Epithelial cell of proximal tubule (primary cell): ENCODE measurements around the gene PATJ. TPM values are rescaled to one million over a fixed set of nuclear protein-coding genes. Genes with fewer than 3 reads are reported as not detected.

Experiments
- DNase-seq: peaks from one replicate; pipeline ENCODE4 v3.0.0-alpha.2; 2011; ENCODE audit warnings: low read depth
- H3K4me3 ChIP-seq: 2 replicates; pipeline ENCODE4 v1.5.1; 2011; ENCODE audit warnings: low read depth, mild to moderate bottlenecking, low read length
- total RNA-seq: library from RNA; depleted of rRNA; stranded (reverse); fragments of >200 nt; gene quantifications from 2 replicates; pipeline ENCODE4 v1.2.3, GENCODE V29; 2015
- TF ChIP-seq, protein P1 (sequence below): conservative IDR thresholded peaks from 2 replicates; pipeline ENCODE4 v1.5.1; 2012; ENCODE audit warnings: low read depth, mild to moderate bottlenecking, low read length

Gene PATJ
- total RNA-seq, 1 donor from 2014 or later: 42.1 TPM

GRCh38 chr1:61981870-61982660 lies 239.8 kb downstream of the PATJ start:
- TF ChIP-seq, protein P1, sequence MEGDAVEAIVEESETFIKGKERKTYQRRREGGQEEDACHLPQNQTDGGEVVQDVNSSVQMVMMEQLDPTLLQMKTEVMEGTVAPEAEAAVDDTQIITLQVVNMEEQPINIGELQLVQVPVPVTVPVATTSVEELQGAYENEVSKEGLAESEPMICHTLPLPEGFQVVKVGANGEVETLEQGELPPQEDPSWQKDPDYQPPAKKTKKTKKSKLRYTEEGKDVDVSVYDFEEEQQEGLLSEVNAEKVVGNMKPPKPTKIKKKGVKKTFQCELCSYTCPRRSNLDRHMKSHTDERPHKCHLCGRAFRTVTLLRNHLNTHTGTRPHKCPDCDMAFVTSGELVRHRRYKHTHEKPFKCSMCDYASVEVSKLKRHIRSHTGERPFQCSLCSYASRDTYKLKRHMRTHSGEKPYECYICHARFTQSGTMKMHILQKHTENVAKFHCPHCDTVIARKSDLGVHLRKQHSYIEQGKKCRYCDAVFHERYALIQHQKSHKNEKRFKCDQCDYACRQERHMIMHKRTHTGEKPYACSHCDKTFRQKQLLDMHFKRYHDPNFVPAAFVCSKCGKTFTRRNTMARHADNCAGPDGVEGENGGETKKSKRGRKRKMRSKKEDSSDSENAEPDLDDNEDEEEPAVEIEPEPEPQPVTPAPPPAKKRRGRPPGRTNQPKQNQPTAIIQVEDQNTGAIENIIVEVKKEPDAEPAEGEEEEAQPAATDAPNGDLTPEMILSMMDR: no peak
- no peak overlapping the region for H3K4me3 ChIP-seq
- no peak for DNase-seq

- TF ChIP-seq, protein P1: no peak
- no peak for DNase-seq
- no peak overlapping the region for H3K4me3 ChIP-seq
Measured at GRCh38 chr1:61983236-61983635, 241.0 kb downstream of the PATJ start.

DNA sequence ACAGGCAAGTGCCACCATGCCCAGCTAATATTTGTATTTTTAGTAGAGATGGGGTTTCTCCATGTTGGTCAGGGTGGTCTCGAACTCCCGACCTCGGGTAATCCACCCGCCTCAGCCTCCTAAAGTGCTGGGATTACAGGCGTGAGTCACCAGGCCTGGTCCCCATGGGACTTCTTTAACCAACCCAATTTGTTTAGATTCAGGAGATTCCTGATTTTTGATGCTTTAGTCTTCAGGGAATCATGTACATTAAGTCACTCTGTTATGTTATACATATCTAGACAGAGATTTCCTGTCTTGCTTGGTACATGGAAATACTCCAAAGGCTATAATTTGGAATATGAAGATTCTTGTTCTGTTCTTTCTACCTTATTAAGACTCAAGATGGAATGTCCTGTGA lies 250.0 kb downstream of the PATJ start:
- no peak for DNase-seq
- H3K4me3 ChIP-seq: no peak overlapping the region
- TF ChIP-seq, protein P1: no peak

DNA sequence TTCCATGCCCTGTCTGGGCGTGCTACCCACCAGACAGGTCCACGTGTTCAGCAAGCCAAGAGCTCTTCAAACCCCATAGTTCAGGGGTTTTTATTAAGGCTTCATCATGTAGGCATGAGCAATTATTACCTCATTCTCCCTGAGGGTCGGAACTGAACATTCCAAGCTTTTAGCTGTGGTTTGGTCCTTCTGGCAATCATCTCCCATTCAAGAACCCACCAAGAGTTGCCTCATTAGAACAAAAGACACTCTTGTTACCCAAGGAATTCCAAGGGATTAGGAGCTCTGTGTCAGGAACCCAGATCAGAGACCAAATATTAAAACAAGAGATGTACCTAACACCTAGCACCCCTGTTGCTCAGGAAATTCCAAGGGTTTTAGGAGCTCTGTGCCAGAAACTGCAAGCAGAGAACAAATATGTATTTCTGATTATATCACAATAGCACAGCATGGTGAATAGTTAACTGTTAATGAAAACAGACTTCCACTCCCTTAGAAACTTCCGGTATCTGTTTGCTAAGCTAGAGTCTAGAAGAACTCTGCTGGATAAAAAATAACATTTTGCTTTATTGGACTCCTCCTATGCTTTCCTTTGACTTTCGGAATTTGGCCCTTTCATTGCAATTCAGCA lies 251.2 kb downstream of the PATJ start:
- DNase-seq: no peak
- H3K4me3 ChIP-seq: no peak overlapping the region
- TF ChIP-seq, protein P1: no peak

DNA sequence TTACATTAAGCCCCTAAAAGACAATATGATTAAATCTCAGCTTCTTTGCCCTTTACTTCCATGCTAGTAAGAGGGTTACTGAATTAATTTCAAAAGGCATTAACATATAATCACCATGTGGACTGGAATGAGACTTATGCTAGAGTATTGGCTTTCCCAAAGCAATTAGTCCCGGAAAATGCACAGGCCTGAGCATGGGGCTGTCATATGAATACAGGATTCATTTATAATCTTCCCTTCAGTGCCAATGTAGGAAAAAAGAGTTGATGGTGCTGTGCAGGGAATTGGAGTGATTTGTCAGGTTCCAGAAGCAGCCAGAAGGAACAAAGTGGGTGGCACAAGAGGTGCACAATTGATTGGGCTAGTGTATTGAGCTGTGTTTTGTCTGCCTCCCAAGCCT lies 253.4 kb downstream of the PATJ start:
- TF ChIP-seq, protein P1: no peak
- no peak for DNase-seq
- no peak overlapping the region for H3K4me3 ChIP-seq

- no peak overlapping the region for H3K4me3 ChIP-seq
- no peak for DNase-seq
- TF ChIP-seq, protein P1: no peak
Measured at GRCh38 chr1:61997123-61997522, 254.8 kb downstream of the PATJ start.
